ENCODE data around the gene GLI3.

- TF ChIP-seq EZH2phosphoT487 (IDR thresholded peaks at IDR 0.05; ENCODE audit: insufficient read depth, low read depth) (no peak), EZH2 (IDR thresholded peaks at IDR 0.05; ENCODE audit: insufficient read depth, poor library complexity, severe bottlenecking) (no peak)
Observed at GRCh38 chr7:42115795-42116194, 121.2 kb downstream of the GLI3 start.

All from GM23248 (cell line).